ENCODE results near the gene ZNF778. TPM values are rescaled to one million over a fixed set of nuclear protein-coding genes. Genes with fewer than 3 reads are reported as not detected.

ZNF778 gene
- total and polyA plus RNA-seq, 8 donors: 1.2 to 10.3 (median 5.5) TPM

GRCh38 chr16:89197033-89197632, 20.4 kb upstream of the ZNF778 start:
- TF ChIP-seq CTCF (IDR thresholded peaks at IDR 0.05): no peak
- Histone ChIP-seq H3K36me3 (no peaks in the 10 kb centered on the region), H3K9me3 (no peaks in the 10 kb centered on the region), H3K4me3 (no peak overlapping the region), H3K27me3 (no peaks in the 10 kb centered on the region), H3K27ac (no peak overlapping the region), H3K4me1 (no peaks in the 10 kb centered on the region)
- intact Hi-C loops (cut with DNase I): no loop called here
- FAIRE-seq (no peak), DNase-seq (peak in 3 of 6 donors; percentile 15 to 75 (median 30)), ATAC-seq (no peak)
- WGBS, 2 donors: 84 to 88% methylated on average over 13 of the region's 13 CpGs

GRCh38 chr16:89197633-89198416, 19.7 kb upstream of the ZNF778 start:
- H3K9me3 ChIP-seq: no peaks in the 10 kb centered on the region
- intact Hi-C loops (cut with DNase I): no loop called here
- no peak overlapping the region for H3K27ac ChIP-seq
- no peaks in the 10 kb centered on the region for H3K36me3 ChIP-seq
- H3K4me1 ChIP-seq: no peaks in the 10 kb centered on the region
- TF ChIP-seq CTCF (IDR thresholded peaks at IDR 0.05): no peak
- WGBS, 2 donors: 76 to 78% methylated on average over 26 of the region's 26 CpGs
- no peaks in the 10 kb centered on the region for H3K27me3 ChIP-seq
- no peak for ATAC-seq
- no peak for FAIRE-seq
- H3K4me3 ChIP-seq: no peak overlapping the region
- DNase-seq: peak in 3 of 6 donors; percentile 18 to 77 (median 57)

GRCh38 chr16:89198417-89199240, 18.9 kb upstream of the ZNF778 start:
- DNase-seq: peak in 4 of 6 donors; percentile 16 to 70 (median 44)
- no peak for FAIRE-seq
- no peak for ATAC-seq
- Histone ChIP-seq H3K9me3 (no peaks in the 10 kb centered on the region), H3K27ac (no peak overlapping the region), H3K36me3 (no peaks in the 10 kb centered on the region), H3K4me3 (no peak overlapping the region), H3K27me3 (no peaks in the 10 kb centered on the region), H3K4me1 (no peaks in the 10 kb centered on the region)
- 77 to 84% methylated on average over 28 of the region's 28 CpGs for WGBS, 2 donors
- intact Hi-C loops (cut with DNase I): no loop called here
- no peak for TF ChIP-seq CTCF (IDR thresholded peaks at IDR 0.05)

- no peak for ATAC-seq
These were observed 18.0 kb upstream of the ZNF778 start for GRCh38 chr16:89199241-89200123.

More at GRCh38 chr16:89199241-89200123, 18.0 kb upstream of the ZNF778 start:
- intact Hi-C loops (cut with DNase I): no loop called here
- TF ChIP-seq CTCF (IDR thresholded peaks at IDR 0.05): no peak
- Histone ChIP-seq H3K4me1 (no peaks in the 10 kb centered on the region), H3K4me3 (peak overlapping the region in 1 of 4 donors; percentile 29), H3K36me3 (no peaks in the 10 kb centered on the region), H3K9me3 (no peaks in the 10 kb centered on the region), H3K27ac (no peak overlapping the region), H3K27me3 (no peaks in the 10 kb centered on the region)
- no peak for FAIRE-seq
- WGBS, 2 donors: 73 to 74% methylated on average over 20 to 22 of the region's 22 CpGs
- peak in 3 of 6 donors; percentile 27 to 81 (median 34) for DNase-seq
